ENCODE results near the gene TRIM7.
"Not testable (repeated sequence)": the region's sequence is repeated elsewhere in the genome, so short reads cannot be mapped to it uniquely, and the experiment has no call there.

DNA sequence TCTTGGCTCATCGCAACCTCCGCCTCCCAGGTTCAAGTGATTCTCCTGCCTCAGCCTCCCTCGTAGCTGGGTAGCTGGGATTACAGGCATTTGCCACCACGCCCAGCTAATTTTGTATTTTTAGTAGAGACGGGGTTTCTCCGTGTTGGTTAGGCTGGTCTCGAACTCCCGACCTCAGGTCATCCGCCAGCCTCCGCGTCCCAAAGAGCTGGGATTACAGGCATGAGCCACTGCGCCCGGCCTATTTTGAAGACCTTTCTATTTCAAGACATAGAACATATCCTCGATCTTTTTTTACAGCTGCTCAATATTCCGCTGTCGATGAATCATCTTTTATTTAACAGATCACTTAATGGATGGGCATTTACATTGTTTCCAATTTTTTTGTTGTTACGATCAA lies 5.7 kb upstream of the TRIM7 start:
- not testable (repeated sequence) for TF ChIP-seq POLR2A, POLR2AphosphoS5 (IDR thresholded peaks at IDR 0.05)
- TF ChIP-seq, protein P1, sequence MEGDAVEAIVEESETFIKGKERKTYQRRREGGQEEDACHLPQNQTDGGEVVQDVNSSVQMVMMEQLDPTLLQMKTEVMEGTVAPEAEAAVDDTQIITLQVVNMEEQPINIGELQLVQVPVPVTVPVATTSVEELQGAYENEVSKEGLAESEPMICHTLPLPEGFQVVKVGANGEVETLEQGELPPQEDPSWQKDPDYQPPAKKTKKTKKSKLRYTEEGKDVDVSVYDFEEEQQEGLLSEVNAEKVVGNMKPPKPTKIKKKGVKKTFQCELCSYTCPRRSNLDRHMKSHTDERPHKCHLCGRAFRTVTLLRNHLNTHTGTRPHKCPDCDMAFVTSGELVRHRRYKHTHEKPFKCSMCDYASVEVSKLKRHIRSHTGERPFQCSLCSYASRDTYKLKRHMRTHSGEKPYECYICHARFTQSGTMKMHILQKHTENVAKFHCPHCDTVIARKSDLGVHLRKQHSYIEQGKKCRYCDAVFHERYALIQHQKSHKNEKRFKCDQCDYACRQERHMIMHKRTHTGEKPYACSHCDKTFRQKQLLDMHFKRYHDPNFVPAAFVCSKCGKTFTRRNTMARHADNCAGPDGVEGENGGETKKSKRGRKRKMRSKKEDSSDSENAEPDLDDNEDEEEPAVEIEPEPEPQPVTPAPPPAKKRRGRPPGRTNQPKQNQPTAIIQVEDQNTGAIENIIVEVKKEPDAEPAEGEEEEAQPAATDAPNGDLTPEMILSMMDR (IDR thresholded peaks at IDR 0.05): not testable (repeated sequence)

Data from stomach (tissue), 4 donors.